Choroid plexus epithelial cell (primary cell): ENCODE results near the gene CRISPLD2.

Experiments
- DNase-seq: peaks from one replicate; pipeline ENCODE4 v3.0.0-alpha.2; 2010; ENCODE audit warnings: low read depth
- H3K4me3 ChIP-seq: 2 replicates; pipeline ENCODE4 v1.5.1; 2011; ENCODE audit warnings: low read depth, mild to moderate bottlenecking, control low read depth, low read length, moderate library complexity
- CTCF ChIP-seq: conservative IDR thresholded peaks from 2 replicates; pipeline ENCODE4 v1.5.1; 2011; ENCODE audit warnings: low read depth, mild to moderate bottlenecking, control low read depth, inconsistent platforms, low read length, moderate library complexity

Gene CRISPLD2

DNA sequence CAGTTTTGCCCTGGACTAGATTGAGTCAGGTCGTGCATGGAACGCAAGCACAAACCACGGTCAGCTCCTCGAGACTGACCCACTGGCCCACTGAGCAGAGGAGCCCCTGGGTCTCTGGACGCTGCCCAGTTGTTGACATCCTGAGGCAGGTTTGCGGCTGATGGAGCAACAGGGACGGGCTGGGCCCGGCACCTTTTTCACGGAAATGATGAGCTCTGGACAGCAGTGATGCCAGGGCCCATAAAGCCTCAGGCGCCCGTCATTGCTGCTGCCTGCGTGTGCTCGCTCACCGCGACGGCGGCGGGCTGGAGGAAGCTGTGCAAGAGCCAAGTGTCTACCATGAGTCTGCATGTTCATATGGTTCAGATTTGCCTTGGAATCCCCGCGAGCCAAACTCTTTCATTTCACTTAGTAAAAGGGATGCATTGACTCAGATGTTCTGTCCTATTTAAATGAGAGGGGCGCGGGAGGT lies 30.8 kb upstream of the CRISPLD2 start:
- TF ChIP-seq CTCF, result no peak
- DNase-seq, result no peak
- no peak overlapping the region for H3K4me3 ChIP-seq

DNA sequence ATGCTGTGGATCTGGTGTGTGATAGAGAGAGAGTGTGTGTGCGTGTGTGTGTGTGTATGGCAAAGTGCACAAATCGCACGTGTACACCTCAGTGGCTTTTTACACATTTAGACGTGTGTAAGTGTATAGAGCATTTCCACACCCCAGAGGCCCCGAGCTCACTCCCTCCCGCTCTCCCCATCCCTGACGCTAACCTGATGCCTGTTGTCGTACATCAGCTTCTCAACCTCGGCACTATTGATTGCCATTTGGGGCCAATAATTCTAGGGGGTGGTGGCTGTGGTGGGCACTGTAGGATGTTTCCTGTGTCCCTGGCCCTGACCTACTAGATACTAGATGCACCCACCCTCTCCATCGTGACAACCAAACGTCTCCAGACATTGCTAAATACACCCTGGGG lies 30.4 kb upstream of the CRISPLD2 start:
- DNase-seq, result no peak
- no peak for TF ChIP-seq CTCF
- H3K4me3 ChIP-seq, result no peak overlapping the region

DNA sequence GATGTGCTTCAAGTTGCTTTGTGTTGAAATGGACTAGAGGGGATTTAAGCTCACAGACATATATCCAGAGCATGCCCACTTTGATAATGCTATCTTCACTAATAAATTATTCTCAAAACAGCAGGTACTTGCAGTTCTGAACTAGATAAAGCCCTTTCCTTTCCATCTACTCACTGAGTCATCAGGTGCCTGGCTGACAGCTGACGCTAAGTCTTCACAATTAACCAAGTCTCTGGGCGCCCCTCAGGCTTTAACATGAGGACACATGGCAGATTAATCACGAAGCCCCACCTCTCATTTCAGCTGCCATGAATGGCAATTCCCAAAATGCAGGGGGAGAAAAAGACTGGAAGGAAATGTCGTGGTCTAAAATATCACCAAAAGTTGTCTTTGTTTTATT lies 29.5 kb upstream of the CRISPLD2 start:
- DNase-seq, result no peak
- no peak for TF ChIP-seq CTCF
- H3K4me3 ChIP-seq, result no peak overlapping the region

GRCh38 chr16:84791088-84791487 lies 28.7 kb upstream of the CRISPLD2 start:
- DNase-seq, result no peak
- TF ChIP-seq CTCF, result no peak
- H3K4me3 ChIP-seq, result no peak overlapping the region

DNA sequence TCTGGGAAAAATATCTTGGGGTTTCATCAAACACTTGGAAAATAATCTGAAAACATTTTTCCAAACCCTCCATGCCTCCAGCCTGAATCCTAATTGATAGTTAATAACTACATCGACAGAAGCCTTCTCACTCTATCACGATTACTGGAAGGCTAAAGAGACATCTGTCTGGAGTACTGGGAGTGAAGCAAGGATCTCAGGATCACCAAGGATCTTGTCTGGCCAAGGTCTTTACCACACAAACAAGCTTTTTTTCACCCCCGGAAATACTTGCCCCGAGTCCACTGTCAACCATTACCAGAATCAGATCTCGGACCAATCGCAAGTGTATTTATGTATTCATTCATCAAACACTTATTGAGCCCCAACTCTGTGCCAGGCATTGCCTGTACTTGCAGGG lies 28.3 kb upstream of the CRISPLD2 start:
- H3K4me3 ChIP-seq, result no peak overlapping the region
- no peak for TF ChIP-seq CTCF
- no peak for DNase-seq

DNA sequence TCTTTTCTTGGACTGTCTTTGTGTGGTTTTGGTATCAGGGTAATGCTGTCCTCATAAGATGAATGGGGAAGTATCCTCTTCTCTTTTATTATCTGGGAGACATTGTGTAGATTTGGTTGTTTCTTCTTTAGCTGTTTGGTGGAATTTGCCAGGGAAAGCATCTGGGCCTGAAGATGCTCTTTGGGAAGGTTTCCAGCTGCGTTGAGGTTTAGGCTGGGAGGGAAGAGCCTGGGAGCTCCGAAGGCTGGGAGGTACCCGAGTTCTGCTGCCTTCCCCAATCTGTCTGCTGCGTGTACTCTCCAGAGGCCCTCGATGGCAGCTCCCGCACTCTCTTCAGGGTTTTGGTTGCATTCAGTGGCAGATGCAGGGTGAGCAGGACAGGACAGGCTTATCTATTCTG lies 25.6 kb upstream of the CRISPLD2 start:
- DNase-seq, result no peak
- no peak for TF ChIP-seq CTCF
- no peak overlapping the region for H3K4me3 ChIP-seq

- no peak overlapping the region for H3K4me3 ChIP-seq
- no peak for TF ChIP-seq CTCF
- DNase-seq, result no peak
Measured at GRCh38 chr16:84794626-84795025, 25.2 kb upstream of the CRISPLD2 start.
